ENCODE results near the gene ARID5A.

The ARID5A gene

DNA sequence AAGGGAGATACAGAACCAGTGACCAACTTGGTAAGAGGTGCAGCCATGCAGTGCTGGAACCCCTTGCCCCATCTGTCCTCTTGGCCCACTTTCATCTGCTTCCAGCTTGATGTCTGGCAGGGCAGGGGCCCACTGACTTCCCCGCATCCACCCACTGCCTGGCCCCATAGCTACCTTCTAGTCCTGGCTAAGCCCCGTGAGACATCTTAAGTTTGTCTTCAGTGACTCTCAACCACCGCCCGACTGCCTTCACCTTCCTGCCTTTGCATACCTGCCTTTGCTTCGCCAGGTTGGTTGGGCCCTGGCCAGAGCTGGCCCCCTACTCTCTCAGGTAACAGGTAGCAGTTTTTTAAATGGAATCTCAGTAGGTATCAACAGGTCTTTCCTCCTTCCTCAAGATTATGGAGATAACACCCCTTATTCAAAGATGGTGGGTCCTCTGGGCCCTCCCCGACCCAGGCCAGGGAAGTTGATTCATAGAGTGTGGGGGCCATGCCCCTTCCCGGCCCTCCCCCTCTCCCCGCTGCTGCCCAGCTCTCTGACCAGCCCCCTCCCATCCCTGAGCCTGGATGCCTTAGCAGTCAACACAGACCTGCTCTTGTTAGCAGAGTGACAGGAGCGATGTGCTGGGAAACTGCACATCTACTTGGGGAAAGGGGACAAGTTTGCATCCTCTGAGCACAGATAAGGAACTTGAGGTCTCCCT, 2.8 kb downstream of the ARID5A start:
- H3K9ac ChIP-seq (ENCODE audit: low read depth in 1 of 2, low read length in 2 of 2): no peak overlapping the region
- no peaks in the 10 kb centered on the region for H3K9me3 ChIP-seq (ENCODE audit: control insufficient read depth in 2 of 2, low read length in 2 of 2)
- peak overlapping the region; percentile 66 to 89 for H3K27ac ChIP-seq (ENCODE audit: low read depth in 2 of 2, low read length in 2 of 2)
- H3K36me3 ChIP-seq (ENCODE audit: control insufficient read depth in 2 of 2, insufficient read depth in 2 of 2, low read length in 2 of 2): peaks cover 0 to 3% of the 10 kb centered on the region in 2 donors
- H3K4me1 ChIP-seq (ENCODE audit: control insufficient read depth in 2 of 2, insufficient read depth in 2 of 2, low read length in 2 of 2): peaks cover 29 to 38% of the 10 kb centered on the region in 2 donors
- H3K4me3 ChIP-seq (ENCODE audit: low read length in 2 of 2): peak overlapping the region in 1 of 2 donors; percentile 80
- peaks cover 0 to 3% of the 10 kb centered on the region in 2 donors for H3K27me3 ChIP-seq (ENCODE audit: control insufficient read depth in 2 of 2, insufficient read depth in 2 of 2, low read length in 2 of 2)

GRCh38 chr2:96540136-96540535, 3.6 kb downstream of the ARID5A start:
- Histone ChIP-seq H3K4me1 (ENCODE audit: control insufficient read depth in 2 of 2, insufficient read depth in 2 of 2, low read length in 2 of 2) (peaks cover 24 to 30% of the 10 kb centered on the region in 2 donors), H3K27ac (ENCODE audit: low read depth in 2 of 2, low read length in 2 of 2) (no peak overlapping the region), H3K27me3 (ENCODE audit: control insufficient read depth in 2 of 2, insufficient read depth in 2 of 2, low read length in 2 of 2) (peaks cover 0 to 3% of the 10 kb centered on the region in 2 donors), H3K9ac (ENCODE audit: low read depth in 1 of 2, low read length in 2 of 2) (no peak overlapping the region), H3K36me3 (ENCODE audit: control insufficient read depth in 2 of 2, insufficient read depth in 2 of 2, low read length in 2 of 2) (peaks cover 0 to 3% of the 10 kb centered on the region in 2 donors), H3K9me3 (ENCODE audit: control insufficient read depth in 2 of 2, low read length in 2 of 2) (no peaks in the 10 kb centered on the region), H3K4me3 (ENCODE audit: low read length in 2 of 2) (no peak overlapping the region)

DNA sequence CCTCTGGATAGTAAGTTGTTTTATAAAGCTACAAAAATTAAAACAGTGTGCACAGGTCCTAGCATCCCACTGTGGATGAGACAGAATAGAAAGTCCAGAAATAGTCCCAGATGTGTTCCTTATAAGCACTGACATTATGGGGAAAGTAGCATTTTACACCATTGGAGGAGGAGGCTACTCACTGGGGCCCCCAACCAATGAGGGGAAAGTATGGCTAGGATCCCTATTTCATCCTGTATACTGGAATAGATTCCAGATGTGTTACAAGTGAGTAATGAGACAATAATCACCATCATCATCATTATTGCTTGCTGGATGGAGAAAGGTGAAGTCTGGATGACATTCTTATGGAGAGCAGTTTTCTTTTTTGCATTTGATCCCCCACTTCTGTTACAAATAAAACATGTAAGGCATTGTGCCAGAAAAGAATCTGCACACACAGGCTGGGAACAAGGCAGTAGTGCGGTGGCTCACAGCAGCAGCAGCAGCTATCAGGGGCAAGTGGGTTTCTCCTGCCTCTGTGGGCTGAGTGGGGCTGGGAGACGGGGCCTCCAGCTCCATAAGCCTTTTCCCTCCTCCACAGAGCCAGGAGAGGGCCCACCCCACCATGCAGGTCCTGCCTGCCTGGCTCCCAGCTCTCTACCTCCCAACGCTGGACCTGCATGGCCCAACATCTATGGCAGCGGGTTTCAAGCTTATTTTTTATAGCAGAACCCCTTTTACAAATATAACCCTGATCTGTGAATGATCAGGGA, 5.0 kb downstream of the ARID5A start:
- Histone ChIP-seq H3K27ac (ENCODE audit: low read depth in 2 of 2, low read length in 2 of 2) (no peak overlapping the region), H3K9me3 (ENCODE audit: control insufficient read depth in 2 of 2, low read length in 2 of 2) (no peaks in the 10 kb centered on the region), H3K4me1 (ENCODE audit: control insufficient read depth in 2 of 2, insufficient read depth in 2 of 2, low read length in 2 of 2) (peaks cover 19 to 20% of the 10 kb centered on the region in 2 donors), H3K27me3 (ENCODE audit: control insufficient read depth in 2 of 2, insufficient read depth in 2 of 2, low read length in 2 of 2) (peaks cover 0 to 3% of the 10 kb centered on the region in 2 donors), H3K9ac (ENCODE audit: low read depth in 1 of 2, low read length in 2 of 2) (no peak overlapping the region), H3K36me3 (ENCODE audit: control insufficient read depth in 2 of 2, insufficient read depth in 2 of 2, low read length in 2 of 2) (peaks cover 0 to 3% of the 10 kb centered on the region in 2 donors), H3K4me3 (ENCODE audit: low read length in 2 of 2) (no peak overlapping the region)

DNA sequence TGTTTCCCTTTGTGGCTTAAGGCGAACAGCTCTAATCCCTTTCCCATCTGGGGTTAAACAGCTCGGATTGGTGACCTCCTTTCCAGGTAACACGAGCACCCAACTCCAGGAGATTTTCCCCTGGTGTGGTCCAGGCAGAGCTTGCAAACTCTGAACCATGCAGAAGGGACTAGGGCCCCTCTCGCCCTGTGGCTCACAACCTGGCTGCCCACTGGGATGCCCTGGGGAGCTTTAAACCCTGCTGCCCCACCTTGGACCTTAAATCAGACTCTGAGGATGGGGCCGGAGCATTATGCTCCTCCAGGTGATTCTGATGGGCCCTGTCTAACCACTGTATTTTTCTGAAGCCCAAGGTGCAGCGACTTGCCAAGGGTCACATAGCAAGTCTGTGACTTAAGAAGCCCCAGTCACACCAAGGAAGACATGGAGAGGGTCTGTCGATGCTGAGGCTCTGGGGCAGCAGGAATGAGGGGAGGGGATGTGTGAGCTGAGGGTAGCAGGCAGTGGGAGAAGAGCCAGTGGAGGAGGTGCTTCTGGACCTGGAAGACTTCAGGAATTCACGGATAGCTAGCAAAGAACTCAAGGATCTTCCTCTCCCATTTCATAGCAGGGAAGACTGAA, 5.9 kb downstream of the ARID5A start:
- Histone ChIP-seq H3K9ac (ENCODE audit: low read depth in 1 of 2, low read length in 2 of 2) (no peak overlapping the region), H3K9me3 (ENCODE audit: control insufficient read depth in 2 of 2, low read length in 2 of 2) (no peaks in the 10 kb centered on the region), H3K27me3 (ENCODE audit: control insufficient read depth in 2 of 2, insufficient read depth in 2 of 2, low read length in 2 of 2) (peaks cover 0 to 3% of the 10 kb centered on the region in 2 donors), H3K27ac (ENCODE audit: low read depth in 2 of 2, low read length in 2 of 2) (no peak overlapping the region), H3K4me1 (ENCODE audit: control insufficient read depth in 2 of 2, insufficient read depth in 2 of 2, low read length in 2 of 2) (peaks cover 18 to 19% of the 10 kb centered on the region in 2 donors), H3K36me3 (ENCODE audit: control insufficient read depth in 2 of 2, insufficient read depth in 2 of 2, low read length in 2 of 2) (peaks cover 2 to 5% of the 10 kb centered on the region in 2 donors), H3K4me3 (ENCODE audit: low read length in 2 of 2) (no peak overlapping the region)

DNA sequence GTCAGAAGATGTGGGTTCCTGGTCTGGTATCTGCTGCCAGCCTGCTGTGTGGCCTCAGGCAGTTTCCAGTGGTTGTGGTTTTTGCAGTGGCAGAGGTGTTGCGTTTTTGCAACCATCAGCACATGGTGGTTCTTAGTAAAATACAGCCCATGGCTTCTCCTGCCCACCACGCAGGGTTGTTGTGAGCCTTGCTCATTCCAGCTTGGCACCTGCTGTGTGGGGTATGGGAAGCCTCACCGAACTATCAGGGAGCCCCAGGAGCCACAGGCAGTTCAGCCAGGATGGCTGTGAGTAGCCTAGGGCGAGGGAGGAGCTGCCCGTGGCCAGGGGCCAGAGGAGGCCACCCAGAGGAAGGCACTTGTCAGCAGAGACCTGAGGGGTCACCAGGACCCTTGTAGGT, 9.8 kb downstream of the ARID5A start:
- Histone ChIP-seq H3K27ac (ENCODE audit: low read depth in 2 of 2, low read length in 2 of 2) (no peak overlapping the region), H3K9ac (ENCODE audit: low read depth in 1 of 2, low read length in 2 of 2) (no peak overlapping the region), H3K4me3 (ENCODE audit: low read length in 2 of 2) (no peak overlapping the region), H3K9me3 (ENCODE audit: control insufficient read depth in 2 of 2, low read length in 2 of 2) (no peaks in the 10 kb centered on the region), H3K36me3 (ENCODE audit: control insufficient read depth in 2 of 2, insufficient read depth in 2 of 2, low read length in 2 of 2) (peaks cover 11 to 18% of the 10 kb centered on the region in 2 donors), H3K27me3 (ENCODE audit: control insufficient read depth in 2 of 2, insufficient read depth in 2 of 2, low read length in 2 of 2) (no peaks in the 10 kb centered on the region), H3K4me1 (ENCODE audit: control insufficient read depth in 2 of 2, insufficient read depth in 2 of 2, low read length in 2 of 2) (peaks cover 0 to 2% of the 10 kb centered on the region in 2 donors)

GRCh38 chr2:96546797-96547196, 10.2 kb downstream of the ARID5A start:
- Histone ChIP-seq H3K27ac (ENCODE audit: low read depth in 2 of 2, low read length in 2 of 2) (no peak overlapping the region), H3K36me3 (ENCODE audit: control insufficient read depth in 2 of 2, insufficient read depth in 2 of 2, low read length in 2 of 2) (peaks cover 11 to 18% of the 10 kb centered on the region in 2 donors), H3K9me3 (ENCODE audit: control insufficient read depth in 2 of 2, low read length in 2 of 2) (no peaks in the 10 kb centered on the region), H3K9ac (ENCODE audit: low read depth in 1 of 2, low read length in 2 of 2) (no peak overlapping the region), H3K4me3 (ENCODE audit: low read length in 2 of 2) (no peak overlapping the region), H3K27me3 (ENCODE audit: control insufficient read depth in 2 of 2, insufficient read depth in 2 of 2, low read length in 2 of 2) (no peaks in the 10 kb centered on the region), H3K4me1 (ENCODE audit: control insufficient read depth in 2 of 2, insufficient read depth in 2 of 2, low read length in 2 of 2) (peaks cover 0 to 2% of the 10 kb centered on the region in 2 donors)

DNA sequence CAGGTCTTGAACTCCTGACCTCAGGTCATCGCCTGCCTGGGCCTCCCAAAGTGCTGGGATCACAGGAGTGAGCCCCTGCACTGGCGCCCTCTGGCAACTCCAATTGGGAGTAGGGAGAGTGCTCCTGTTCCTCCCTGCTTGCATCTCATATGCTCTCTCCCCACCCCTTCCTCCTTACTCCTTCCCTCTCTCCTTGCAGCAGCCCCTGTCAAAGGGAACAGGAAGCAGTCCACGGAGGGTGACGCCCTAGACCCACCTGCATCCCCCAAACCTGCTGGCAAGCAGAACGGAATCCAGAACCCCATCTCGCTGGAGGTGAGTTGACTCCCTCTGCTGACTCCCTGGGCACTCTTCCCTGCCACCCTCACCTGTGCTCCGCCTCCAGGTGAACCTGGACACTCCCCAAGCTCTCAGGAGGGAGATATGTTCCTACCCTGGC, 10.7 kb downstream of the ARID5A start:
- no peaks in the 10 kb centered on the region for H3K9me3 ChIP-seq (ENCODE audit: control insufficient read depth in 2 of 2, low read length in 2 of 2)
- no peak overlapping the region for H3K9ac ChIP-seq (ENCODE audit: low read depth in 1 of 2, low read length in 2 of 2)
- H3K36me3 ChIP-seq (ENCODE audit: control insufficient read depth in 2 of 2, insufficient read depth in 2 of 2, low read length in 2 of 2): peaks cover 11 to 18% of the 10 kb centered on the region in 2 donors
- no peak overlapping the region for H3K27ac ChIP-seq (ENCODE audit: low read depth in 2 of 2, low read length in 2 of 2)
- H3K4me3 ChIP-seq (ENCODE audit: low read length in 2 of 2): no peak overlapping the region
- H3K4me1 ChIP-seq (ENCODE audit: control insufficient read depth in 2 of 2, insufficient read depth in 2 of 2, low read length in 2 of 2): peaks cover 0 to 2% of the 10 kb centered on the region in 2 donors
- no peaks in the 10 kb centered on the region for H3K27me3 ChIP-seq (ENCODE audit: control insufficient read depth in 2 of 2, insufficient read depth in 2 of 2, low read length in 2 of 2)

- no peak overlapping the region for H3K9ac ChIP-seq (ENCODE audit: low read depth in 1 of 2, low read length in 2 of 2)
- no peaks in the 10 kb centered on the region for H3K9me3 ChIP-seq (ENCODE audit: control insufficient read depth in 2 of 2, low read length in 2 of 2)
- H3K4me3 ChIP-seq (ENCODE audit: low read length in 2 of 2): no peak overlapping the region
- no peak overlapping the region for H3K27ac ChIP-seq (ENCODE audit: low read depth in 2 of 2, low read length in 2 of 2)
- H3K36me3 ChIP-seq (ENCODE audit: control insufficient read depth in 2 of 2, insufficient read depth in 2 of 2, low read length in 2 of 2): peaks cover 11 to 16% of the 10 kb centered on the region in 2 donors
- H3K27me3 ChIP-seq (ENCODE audit: control insufficient read depth in 2 of 2, insufficient read depth in 2 of 2, low read length in 2 of 2): no peaks in the 10 kb centered on the region
- peaks cover 0 to 2% of the 10 kb centered on the region in 2 donors for H3K4me1 ChIP-seq (ENCODE audit: control insufficient read depth in 2 of 2, insufficient read depth in 2 of 2, low read length in 2 of 2)
Measured at GRCh38 chr2:96547731-96548171, 11.2 kb downstream of the ARID5A start.

DNA sequence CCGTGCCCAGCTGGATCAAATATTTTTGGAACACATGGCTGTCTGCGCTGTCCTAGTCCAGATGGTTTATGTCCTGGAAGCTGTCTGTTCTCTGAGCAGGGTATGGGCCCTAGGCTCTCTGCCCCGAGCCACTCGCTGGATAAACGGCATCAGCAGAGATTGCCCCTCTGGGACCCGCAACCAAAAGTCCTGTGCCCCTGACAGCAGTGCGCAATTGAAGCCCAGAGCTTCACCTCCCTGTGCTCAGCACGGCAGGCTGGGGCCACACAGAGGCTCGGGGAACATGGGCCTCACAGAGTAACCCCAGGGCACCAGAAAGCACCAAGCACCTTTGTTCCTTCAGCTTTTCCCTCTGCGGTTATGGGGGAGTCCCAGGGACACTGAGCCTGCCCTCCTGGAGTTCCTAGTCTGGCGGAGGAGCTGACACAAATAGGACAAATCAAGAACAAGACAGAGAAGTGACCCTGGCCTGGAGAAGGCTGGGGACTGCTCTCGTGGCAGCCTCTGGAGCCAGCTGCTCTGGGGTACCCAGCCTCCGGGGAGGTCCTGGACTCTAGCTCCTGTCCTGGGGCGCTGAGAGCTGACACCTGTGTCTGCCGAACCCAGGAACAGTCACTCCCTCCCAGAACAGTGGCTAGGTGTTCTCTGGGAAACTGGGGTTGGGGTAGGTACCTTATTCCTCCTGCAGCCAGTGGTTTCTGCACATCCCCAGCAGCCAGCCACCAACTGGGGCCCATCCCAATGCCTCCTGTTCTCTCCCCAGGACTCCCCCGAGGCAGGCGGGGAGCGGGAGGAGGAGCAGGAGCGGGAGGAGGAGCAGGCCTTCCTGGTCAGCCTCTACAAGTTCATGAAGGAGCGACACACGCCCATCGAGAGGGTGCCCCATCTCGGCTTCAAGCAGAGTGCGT, 12.3 kb downstream of the ARID5A start:
- H3K9me3 ChIP-seq (ENCODE audit: control insufficient read depth in 2 of 2, low read length in 2 of 2): no peaks in the 10 kb centered on the region
- H3K4me3 ChIP-seq (ENCODE audit: low read length in 2 of 2): no peak overlapping the region
- H3K4me1 ChIP-seq (ENCODE audit: control insufficient read depth in 2 of 2, insufficient read depth in 2 of 2, low read length in 2 of 2): peaks cover 0 to 2% of the 10 kb centered on the region in 2 donors
- H3K9ac ChIP-seq (ENCODE audit: low read depth in 1 of 2, low read length in 2 of 2): peak overlapping the region in 1 of 2 donors; percentile 3
- H3K27me3 ChIP-seq (ENCODE audit: control insufficient read depth in 2 of 2, insufficient read depth in 2 of 2, low read length in 2 of 2): no peaks in the 10 kb centered on the region
- H3K36me3 ChIP-seq (ENCODE audit: control insufficient read depth in 2 of 2, insufficient read depth in 2 of 2, low read length in 2 of 2): peaks cover 11 to 15% of the 10 kb centered on the region in 2 donors
- H3K27ac ChIP-seq (ENCODE audit: low read depth in 2 of 2, low read length in 2 of 2): no peak overlapping the region
